Dermis blood vessel endothelial cell (primary cell): ENCODE data around the gene ZNF608. TPM values are rescaled to one million over a fixed set of nuclear protein-coding genes. Genes with fewer than 3 reads are reported as not detected.

Experiments used
- DNase-seq: peaks from one replicate; pipeline ENCODE4 v3.0.0; 2010
- total RNA-seq: library from RNA; depleted of rRNA; stranded (reverse); fragments of >200 nt; gene quantifications from 2 replicates; pipeline ENCODE4 v1.2.3, GENCODE V29; 2014

ZNF608 gene
- 14.8 and 15.6 TPM in 2 replicates for total RNA-seq

- DNase-seq = peak; percentile 76
These were observed at the start of gene ZNF608 for GRCh38 chr5:124745928-124746915. Gene ZNF608, minus strand, starts transcription at chr5:124746639. Its CDS starts 1,650 bp downstream, at chr5:124744989.

- no peak for DNase-seq
These were observed 49.4 kb upstream of the ZNF608 start for GRCh38 chr5:124795829-124796228.

GRCh38 chr5:124790895-124791732 is 44.7 kb upstream of the ZNF608 start:
- no peak for DNase-seq

- DNase-seq = no peak
These were observed 44.0 kb upstream of the ZNF608 start for GRCh38 chr5:124790301-124790894.

GRCh38 chr5:124789104-124789605 is 42.7 kb upstream of the ZNF608 start:
- DNase-seq = no peak

- no peak for DNase-seq
These were observed 37.4 kb upstream of the ZNF608 start for GRCh38 chr5:124783794-124784193.

- DNase-seq = no peak
These were observed 36.8 kb upstream of the ZNF608 start for GRCh38 chr5:124783285-124783684.

GRCh38 chr5:124782262-124782661 is 35.8 kb upstream of the ZNF608 start:
- no peak for DNase-seq

GRCh38 chr5:124780011-124780410 is 33.6 kb upstream of the ZNF608 start:
- no peak for DNase-seq

- peak; percentile 36 for DNase-seq
These were observed 27.2 kb upstream of the ZNF608 start for GRCh38 chr5:124773315-124774311.

GRCh38 chr5:124772457-124773200 is 26.2 kb upstream of the ZNF608 start:
- no peak for DNase-seq

GRCh38 chr5:124771761-124772160 is 25.3 kb upstream of the ZNF608 start:
- DNase-seq = no peak

- DNase-seq = no peak
These were observed 18.7 kb upstream of the ZNF608 start for GRCh38 chr5:124764992-124765611.

- DNase-seq = no peak
These were observed 18.1 kb upstream of the ZNF608 start for GRCh38 chr5:124764585-124764984.

GRCh38 chr5:124761010-124761409 is 14.6 kb upstream of the ZNF608 start:
- no peak for DNase-seq

GRCh38 chr5:124760608-124761007 is 14.2 kb upstream of the ZNF608 start:
- no peak for DNase-seq

- DNase-seq = no peak
These were observed 9.1 kb upstream of the ZNF608 start for GRCh38 chr5:124755565-124755964.

GRCh38 chr5:124755041-124755440 is 8.6 kb upstream of the ZNF608 start:
- DNase-seq = no peak

GRCh38 chr5:124754206-124754927 is 7.9 kb upstream of the ZNF608 start:
- no peak for DNase-seq
